H1 (cell line): ENCODE measurements around the gene F13B. TPM values are rescaled to one million over a fixed set of nuclear protein-coding genes. Genes with fewer than 3 reads are reported as not detected.

Experiments
- BCL11A ChIP-seq, 2 experiments: IDR thresholded peaks; one replicate each; pipeline ENCODE4 v1.6.1; 2011; ENCODE audit warnings: low read depth in 2 of 2, low read length in 2 of 2, mild to moderate bottlenecking in 2 of 2
- CHD1 ChIP-seq: IDR thresholded peaks from 2 replicates; pipeline ENCODE4 v1.6.1; 2012; ENCODE audit warnings: low read depth, low read length, improper control_type of control experiment
- CHD2 ChIP-seq: IDR thresholded peaks from 2 replicates; pipeline ENCODE4 v1.6.1; 2012; ENCODE audit warnings: low read length, improper control_type of control experiment
- FOSL1 ChIP-seq: IDR thresholded peaks from 2 replicates; pipeline ENCODE4 v1.6.1; 2011; ENCODE audit warnings: mild to moderate bottlenecking, low read depth, low read length, moderate library complexity; ENCODE audit not compliant: insufficient read depth
- POLR2AphosphoS5 ChIP-seq: IDR thresholded peaks from 2 replicates; pipeline ENCODE4 v1.6.1; 2011; ENCODE audit warnings: low read depth, low read length
- SUZ12 ChIP-seq: fragments of 200-600 bp; sonication (generic); IDR thresholded peaks from 2 replicates; pipeline ENCODE4 v1.6.1; 2012; ENCODE audit warnings: mild to moderate bottlenecking, inconsistent platforms, low read length, moderate library complexity, mixed read lengths
- TAF7 ChIP-seq: optimal IDR thresholded peaks from 2 replicates; pipeline ENCODE3; 2011; ENCODE audit warnings: low read depth, mild to moderate bottlenecking, inconsistent platforms, low read length, moderate library complexity, borderline replicate concordance
- TBP ChIP-seq: IDR thresholded peaks from 2 replicates; pipeline ENCODE4 v1.6.1; 2011; ENCODE audit warnings: low read depth, low read length, improper control_type of control experiment
- polyA plus RNA-seq, 7 experiments: library from polyadenylated mRNA; depleted of rRNA in 3 of 7; stranded (reverse) in 5 of 7; unstranded in 2 of 7; fragments of >200 nt in 5 of 7; fragments of 200-250 nt in 2 of 7; gene quantifications; 1 replicate in 5 of 7; 2 replicates in 1 of 7; 4 replicates in 1 of 7; pipeline versions ENCODE4 v1.2.1 to v1.2.3, GENCODE V29; 2011 to 2013; ENCODE audit warnings: missing spikeins in 2 of 7, mixed read lengths in 2 of 7
- total RNA-seq: library from RNA; stranded (reverse); fragmentation: NEBNext Ultra II Directional; extraction: Animal tissue kit (Norgen Biotek cat#: 25700); gene quantifications from 2 replicates; pipeline ENCODE4 v1.2.1, GENCODE V29; 2021
- TF ChIP-seq, protein P1 (sequence below): fragments of 300-600 bp; sonication (generic); IDR thresholded peaks from 2 replicates; pipeline ENCODE4 v1.7.1; 2012; ENCODE audit warnings: low read length, moderate library complexity, mild to moderate bottlenecking, inconsistent platforms; ENCODE audit not compliant: insufficient replicate concordance

F13B gene
- total and polyA plus RNA-seq, 2 of the 8 experiments (the other 6 are each of a cell fraction or from before 2014, with no cell fraction given) = not detected

DNA sequence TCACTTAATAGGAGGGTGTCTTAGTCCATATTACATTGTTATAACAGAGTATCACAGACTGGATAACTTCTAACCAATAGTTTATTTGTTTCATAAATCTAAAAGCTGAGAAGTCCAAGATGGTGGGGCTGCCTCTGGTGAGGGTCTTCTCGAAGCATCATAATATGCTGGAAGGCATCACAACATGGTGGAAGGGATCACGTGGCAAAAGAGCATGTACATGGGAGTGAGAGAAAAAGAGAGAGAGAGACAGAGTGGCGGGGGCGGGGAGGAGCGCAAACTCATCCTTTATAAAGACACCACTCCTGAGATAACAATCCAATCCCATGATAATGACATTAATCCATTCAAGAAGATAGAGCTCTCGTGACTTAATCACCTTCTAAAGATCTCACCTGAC lies 58.2 kb downstream of the F13B start (continued):
- TF ChIP-seq, protein P1, sequence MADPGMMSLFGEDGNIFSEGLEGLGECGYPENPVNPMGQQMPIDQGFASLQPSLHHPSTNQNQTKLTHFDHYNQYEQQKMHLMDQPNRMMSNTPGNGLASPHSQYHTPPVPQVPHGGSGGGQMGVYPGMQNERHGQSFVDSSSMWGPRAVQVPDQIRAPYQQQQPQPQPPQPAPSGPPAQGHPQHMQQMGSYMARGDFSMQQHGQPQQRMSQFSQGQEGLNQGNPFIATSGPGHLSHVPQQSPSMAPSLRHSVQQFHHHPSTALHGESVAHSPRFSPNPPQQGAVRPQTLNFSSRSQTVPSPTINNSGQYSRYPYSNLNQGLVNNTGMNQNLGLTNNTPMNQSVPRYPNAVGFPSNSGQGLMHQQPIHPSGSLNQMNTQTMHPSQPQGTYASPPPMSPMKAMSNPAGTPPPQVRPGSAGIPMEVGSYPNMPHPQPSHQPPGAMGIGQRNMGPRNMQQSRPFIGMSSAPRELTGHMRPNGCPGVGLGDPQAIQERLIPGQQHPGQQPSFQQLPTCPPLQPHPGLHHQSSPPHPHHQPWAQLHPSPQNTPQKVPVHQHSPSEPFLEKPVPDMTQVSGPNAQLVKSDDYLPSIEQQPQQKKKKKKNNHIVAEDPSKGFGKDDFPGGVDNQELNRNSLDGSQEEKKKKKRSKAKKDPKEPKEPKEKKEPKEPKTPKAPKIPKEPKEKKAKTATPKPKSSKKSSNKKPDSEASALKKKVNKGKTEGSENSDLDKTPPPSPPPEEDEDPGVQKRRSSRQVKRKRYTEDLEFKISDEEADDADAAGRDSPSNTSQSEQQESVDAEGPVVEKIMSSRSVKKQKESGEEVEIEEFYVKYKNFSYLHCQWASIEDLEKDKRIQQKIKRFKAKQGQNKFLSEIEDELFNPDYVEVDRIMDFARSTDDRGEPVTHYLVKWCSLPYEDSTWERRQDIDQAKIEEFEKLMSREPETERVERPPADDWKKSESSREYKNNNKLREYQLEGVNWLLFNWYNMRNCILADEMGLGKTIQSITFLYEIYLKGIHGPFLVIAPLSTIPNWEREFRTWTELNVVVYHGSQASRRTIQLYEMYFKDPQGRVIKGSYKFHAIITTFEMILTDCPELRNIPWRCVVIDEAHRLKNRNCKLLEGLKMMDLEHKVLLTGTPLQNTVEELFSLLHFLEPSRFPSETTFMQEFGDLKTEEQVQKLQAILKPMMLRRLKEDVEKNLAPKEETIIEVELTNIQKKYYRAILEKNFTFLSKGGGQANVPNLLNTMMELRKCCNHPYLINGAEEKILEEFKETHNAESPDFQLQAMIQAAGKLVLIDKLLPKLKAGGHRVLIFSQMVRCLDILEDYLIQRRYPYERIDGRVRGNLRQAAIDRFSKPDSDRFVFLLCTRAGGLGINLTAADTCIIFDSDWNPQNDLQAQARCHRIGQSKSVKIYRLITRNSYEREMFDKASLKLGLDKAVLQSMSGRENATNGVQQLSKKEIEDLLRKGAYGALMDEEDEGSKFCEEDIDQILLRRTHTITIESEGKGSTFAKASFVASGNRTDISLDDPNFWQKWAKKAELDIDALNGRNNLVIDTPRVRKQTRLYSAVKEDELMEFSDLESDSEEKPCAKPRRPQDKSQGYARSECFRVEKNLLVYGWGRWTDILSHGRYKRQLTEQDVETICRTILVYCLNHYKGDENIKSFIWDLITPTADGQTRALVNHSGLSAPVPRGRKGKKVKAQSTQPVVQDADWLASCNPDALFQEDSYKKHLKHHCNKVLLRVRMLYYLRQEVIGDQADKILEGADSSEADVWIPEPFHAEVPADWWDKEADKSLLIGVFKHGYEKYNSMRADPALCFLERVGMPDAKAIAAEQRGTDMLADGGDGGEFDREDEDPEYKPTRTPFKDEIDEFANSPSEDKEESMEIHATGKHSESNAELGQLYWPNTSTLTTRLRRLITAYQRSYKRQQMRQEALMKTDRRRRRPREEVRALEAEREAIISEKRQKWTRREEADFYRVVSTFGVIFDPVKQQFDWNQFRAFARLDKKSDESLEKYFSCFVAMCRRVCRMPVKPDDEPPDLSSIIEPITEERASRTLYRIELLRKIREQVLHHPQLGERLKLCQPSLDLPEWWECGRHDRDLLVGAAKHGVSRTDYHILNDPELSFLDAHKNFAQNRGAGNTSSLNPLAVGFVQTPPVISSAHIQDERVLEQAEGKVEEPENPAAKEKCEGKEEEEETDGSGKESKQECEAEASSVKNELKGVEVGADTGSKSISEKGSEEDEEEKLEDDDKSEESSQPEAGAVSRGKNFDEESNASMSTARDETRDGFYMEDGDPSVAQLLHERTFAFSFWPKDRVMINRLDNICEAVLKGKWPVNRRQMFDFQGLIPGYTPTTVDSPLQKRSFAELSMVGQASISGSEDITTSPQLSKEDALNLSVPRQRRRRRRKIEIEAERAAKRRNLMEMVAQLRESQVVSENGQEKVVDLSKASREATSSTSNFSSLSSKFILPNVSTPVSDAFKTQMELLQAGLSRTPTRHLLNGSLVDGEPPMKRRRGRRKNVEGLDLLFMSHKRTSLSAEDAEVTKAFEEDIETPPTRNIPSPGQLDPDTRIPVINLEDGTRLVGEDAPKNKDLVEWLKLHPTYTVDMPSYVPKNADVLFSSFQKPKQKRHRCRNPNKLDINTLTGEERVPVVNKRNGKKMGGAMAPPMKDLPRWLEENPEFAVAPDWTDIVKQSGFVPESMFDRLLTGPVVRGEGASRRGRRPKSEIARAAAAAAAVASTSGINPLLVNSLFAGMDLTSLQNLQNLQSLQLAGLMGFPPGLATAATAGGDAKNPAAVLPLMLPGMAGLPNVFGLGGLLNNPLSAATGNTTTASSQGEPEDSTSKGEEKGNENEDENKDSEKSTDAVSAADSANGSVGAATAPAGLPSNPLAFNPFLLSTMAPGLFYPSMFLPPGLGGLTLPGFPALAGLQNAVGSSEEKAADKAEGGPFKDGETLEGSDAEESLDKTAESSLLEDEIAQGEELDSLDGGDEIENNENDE = no peak
- TF ChIP-seq TAF7 (no peak), POLR2AphosphoS5 (no peak), CHD1 (no peak), TBP (no peak), CHD2 (no peak), BCL11A (IDR thresholded peaks at IDR 0.05; ENCODE audit: low read depth in 2 of 2, low read length in 2 of 2) (no peak), FOSL1 (no peak), SUZ12 (no peak)
